Measurements from ENCODE around the gene AANAT.

AANAT gene

DNA sequence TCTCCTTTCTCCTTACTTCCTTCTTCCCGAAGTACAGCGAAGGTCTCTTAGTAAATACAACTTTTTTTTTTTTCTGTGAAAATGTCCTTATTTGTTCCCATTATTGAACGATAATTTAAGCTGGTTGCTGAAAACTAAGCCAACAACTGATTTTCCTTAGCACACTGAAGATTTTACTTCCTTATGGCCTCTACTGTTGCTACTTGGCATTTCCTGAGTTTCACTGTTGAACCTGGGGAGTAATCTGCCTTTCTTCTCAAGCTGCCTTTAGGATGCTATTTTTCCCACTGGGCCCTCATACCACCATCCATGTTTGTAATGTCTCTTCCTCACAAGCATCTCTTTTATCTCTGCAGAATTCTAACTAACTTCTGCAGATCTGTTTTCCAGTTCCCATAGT lies 40.5 kb upstream of the AANAT start:
- in situ Hi-C loops (cut with MboI; ENCODE audit: low pct_unique_long_range_greater_than_20kb, low sequenced_read_pairs, unreplicated experiment) = no loop called here
- no peak for DNase-seq (ENCODE audit: low spot score)
- TF ChIP-seq, protein P1, sequence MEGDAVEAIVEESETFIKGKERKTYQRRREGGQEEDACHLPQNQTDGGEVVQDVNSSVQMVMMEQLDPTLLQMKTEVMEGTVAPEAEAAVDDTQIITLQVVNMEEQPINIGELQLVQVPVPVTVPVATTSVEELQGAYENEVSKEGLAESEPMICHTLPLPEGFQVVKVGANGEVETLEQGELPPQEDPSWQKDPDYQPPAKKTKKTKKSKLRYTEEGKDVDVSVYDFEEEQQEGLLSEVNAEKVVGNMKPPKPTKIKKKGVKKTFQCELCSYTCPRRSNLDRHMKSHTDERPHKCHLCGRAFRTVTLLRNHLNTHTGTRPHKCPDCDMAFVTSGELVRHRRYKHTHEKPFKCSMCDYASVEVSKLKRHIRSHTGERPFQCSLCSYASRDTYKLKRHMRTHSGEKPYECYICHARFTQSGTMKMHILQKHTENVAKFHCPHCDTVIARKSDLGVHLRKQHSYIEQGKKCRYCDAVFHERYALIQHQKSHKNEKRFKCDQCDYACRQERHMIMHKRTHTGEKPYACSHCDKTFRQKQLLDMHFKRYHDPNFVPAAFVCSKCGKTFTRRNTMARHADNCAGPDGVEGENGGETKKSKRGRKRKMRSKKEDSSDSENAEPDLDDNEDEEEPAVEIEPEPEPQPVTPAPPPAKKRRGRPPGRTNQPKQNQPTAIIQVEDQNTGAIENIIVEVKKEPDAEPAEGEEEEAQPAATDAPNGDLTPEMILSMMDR (IDR thresholded peaks at IDR 0.05; ENCODE audit: extremely low read depth, insufficient read depth, missing control alignments) = no peak

- no peak for DNase-seq (ENCODE audit: low spot score)
- in situ Hi-C loops (cut with MboI; ENCODE audit: low pct_unique_long_range_greater_than_20kb, low sequenced_read_pairs, unreplicated experiment) = no loop called here
- TF ChIP-seq, protein P1 (IDR thresholded peaks at IDR 0.05; ENCODE audit: extremely low read depth, insufficient read depth, missing control alignments) = no peak
These were observed 39.7 kb upstream of the AANAT start for GRCh38 chr17:76427501-76428231.

- TF ChIP-seq, protein P1 (IDR thresholded peaks at IDR 0.05; ENCODE audit: extremely low read depth, insufficient read depth, missing control alignments) = no peak
- DNase-seq (ENCODE audit: low spot score) = no peak
These were observed 38.9 kb upstream of the AANAT start for GRCh38 chr17:76428511-76428910.

GRCh38 chr17:76431509-76431908 lies 35.9 kb upstream of the AANAT start:
- DNase-seq (ENCODE audit: low spot score) = no peak
- in situ Hi-C loops (cut with MboI; ENCODE audit: low pct_unique_long_range_greater_than_20kb, low sequenced_read_pairs, unreplicated experiment) = no loop called here
- TF ChIP-seq, protein P1 (IDR thresholded peaks at IDR 0.05; ENCODE audit: extremely low read depth, insufficient read depth, missing control alignments) = no peak

More at GRCh38 chr17:76428511-76428910, 38.9 kb upstream of the AANAT start:
- in situ Hi-C loops (cut with MboI; ENCODE audit: low pct_unique_long_range_greater_than_20kb, low sequenced_read_pairs, unreplicated experiment) = no loop called here

DNA sequence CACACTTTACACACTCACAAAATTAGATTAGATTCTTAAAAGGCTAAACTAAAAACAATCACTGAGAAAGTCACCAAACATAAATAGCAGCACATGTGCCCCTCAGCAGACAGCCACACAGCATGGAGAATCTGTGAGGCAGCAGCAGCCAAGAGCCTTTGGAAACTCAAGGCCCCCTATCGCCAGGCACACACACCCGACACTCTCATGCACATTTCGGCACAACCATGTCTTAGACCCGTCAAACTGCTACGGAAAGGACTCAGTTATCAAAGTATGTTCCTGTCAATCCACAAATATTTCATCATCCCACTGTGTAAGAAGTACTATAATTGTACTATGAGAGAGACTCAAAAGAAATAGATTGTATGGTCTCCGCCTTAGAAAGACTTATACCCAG lies 35.4 kb upstream of the AANAT start:
- TF ChIP-seq, protein P1 (IDR thresholded peaks at IDR 0.05; ENCODE audit: extremely low read depth, insufficient read depth, missing control alignments) = no peak
- in situ Hi-C loops (cut with MboI; ENCODE audit: low pct_unique_long_range_greater_than_20kb, low sequenced_read_pairs, unreplicated experiment) = no loop called here
- DNase-seq (ENCODE audit: low spot score) = no peak

DNA sequence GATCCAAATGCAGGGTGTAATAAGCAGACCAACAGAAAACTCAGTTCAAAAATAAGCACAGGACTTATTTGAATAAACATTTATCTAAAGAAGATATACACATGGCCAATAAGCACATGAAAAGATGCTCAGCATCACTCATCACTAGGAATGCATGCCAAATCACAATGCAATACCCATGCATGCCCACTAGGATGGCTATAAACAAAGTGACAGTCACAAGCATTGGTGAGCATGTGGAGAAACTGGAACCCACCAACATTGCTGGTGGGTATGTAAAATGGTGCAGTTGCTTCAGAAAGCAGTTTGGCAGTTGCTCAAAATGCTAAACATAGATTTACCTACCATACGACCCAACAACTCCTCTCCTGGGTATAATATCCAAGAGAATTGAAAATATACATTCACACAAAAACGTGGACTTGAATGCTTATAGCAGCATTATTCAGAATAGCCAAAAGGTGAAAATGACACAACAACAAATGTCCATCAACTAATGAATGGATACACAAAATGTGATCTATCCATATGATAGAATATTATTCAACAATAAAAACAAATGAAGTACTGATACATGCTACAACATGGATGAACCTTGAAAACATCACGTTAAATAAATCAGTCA lies 34.6 kb upstream of the AANAT start:
- TF ChIP-seq, protein P1 (IDR thresholded peaks at IDR 0.05; ENCODE audit: extremely low read depth, insufficient read depth, missing control alignments) = peak; percentile 30
- no peak for DNase-seq (ENCODE audit: low spot score)
- in situ Hi-C loops (cut with MboI; ENCODE audit: low pct_unique_long_range_greater_than_20kb, low sequenced_read_pairs, unreplicated experiment) = no loop called here
